Body of pancreas (tissue), 4 donors: ENCODE data around the gene SOCS3. TPM values are rescaled to one million over a fixed set of nuclear protein-coding genes. Genes with fewer than 3 reads are reported as not detected.
A peak's percentile ranks its signal among the peaks of the same experiment; 100 is the strongest.

Experiments
- ATAC-seq: fragments of 150-250 bp; one replicate; pipeline ENCODE4 v1.9.1; 2016
- DNase-seq, 4 donors: peaks; one replicate each; pipeline ENCODE4 v3.0.0-alpha.2; 2019
- H3K27ac ChIP-seq, 4 donors: fragments of 200-600 bp; sonication (generic); 1 replicate in 3 of 4; 2 replicates in 1 of 4; pipeline versions ENCODE4 v1.5.1 to v1.6.1; 2016 to 2019; ENCODE audit warnings: mild to moderate bottlenecking in 1 of 4, mixed read lengths in 1 of 4, moderate library complexity in 1 of 4
- H3K27me3 ChIP-seq, 2 donors: fragments of 200-600 bp; sonication (generic); one replicate each; pipeline ENCODE4 v1.6.0; 2016; ENCODE audit warnings: mild to moderate bottlenecking in 1 of 2
- H3K36me3 ChIP-seq, 2 donors: fragments of 200-600 bp; sonication (generic); replicated peaks in 1 of 2; 2 replicates each; pipeline ENCODE4 v1.5.1; 2016; ENCODE audit warnings: low read depth in 2 of 2; ENCODE audit not compliant: insufficient read depth in 1 of 2
- H3K4me1 ChIP-seq: fragments of 200-600 bp; sonication (generic); one replicate; pipeline ENCODE4 v1.6.0; 2016
- H3K4me3 ChIP-seq, 2 donors: fragments of 200-600 bp; sonication (generic); 1 replicate in 1 of 2; 2 replicates in 1 of 2; pipeline ENCODE4 v1.5.1; 2016 to 2019
- H3K9me3 ChIP-seq, 3 donors: fragments of 200-600 bp; sonication (generic); 1 replicate in 2 of 3; 2 replicates in 1 of 3; pipeline ENCODE4 v1.5.1; 2016
- POLR2A ChIP-seq, 3 donors: fragments of 450-650 bp; IDR thresholded peaks; one replicate each; pipeline ENCODE4 v1.6.1; 2016; ENCODE audit warnings: antibody characterized with exemption in 3 of 3, mild to moderate bottlenecking in 2 of 3
- WGBS, 2 donors: methylation state at CpG; one replicate each; pipeline ENCODE4 v1.1.5; 2017; 5-methylcytosine and 5-hydroxymethylcytosine counted together
- intact Hi-C: fragments of 100-400 bp; cut with DNase I; formaldehyde crosslinking; loops from one replicate; pipeline ENCODE4 v1.15.1; 2023
- total RNA-seq, 2 donors: library from RNA; depleted of rRNA; stranded (reverse); fragments of >200 nt; gene quantifications; one replicate each; pipeline ENCODE4 v1.1.0, GENCODE V29; 2016
- TF ChIP-seq, protein P1 (sequence below), 7 experiments: fragments of 450-650 bp in 4 of 7; fragments of 200-600 bp in 3 of 7; sonication (generic) in 3 of 7; IDR thresholded peaks; one replicate each; pipeline ENCODE4 v1.5.1; 2016 to 2019; ENCODE audit warnings: antibody characterized with exemption in 7 of 7

The SOCS3 gene
- total RNA-seq, result 10 to 100 TPM; 21.0 to 63.9 TPM

DNA sequence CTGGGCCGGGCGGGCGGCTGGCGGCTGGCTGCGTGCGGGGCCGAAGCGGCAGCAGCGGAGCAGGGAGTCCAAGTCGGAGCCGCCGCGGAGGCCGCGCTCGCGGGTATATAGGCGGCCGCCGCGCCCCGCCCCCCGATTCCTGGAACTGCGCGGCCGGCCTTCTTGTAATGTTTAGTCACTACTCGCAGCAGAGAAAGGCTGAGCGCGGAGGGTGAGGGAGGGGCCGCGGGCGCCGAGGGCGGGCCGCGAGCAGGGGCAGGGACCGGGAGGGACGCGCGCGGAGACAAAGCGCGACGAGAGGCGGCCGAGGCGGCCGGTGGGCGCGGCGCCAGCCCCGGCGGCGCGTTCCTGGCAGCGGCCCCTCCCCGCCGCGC, at the start of gene SOCS3:
TSS of gene SOCS3 (minus strand) at position 81 of the 374 bp plus-strand sequence. CDS start 982 bp downstream, outside the sequence.
- Histone ChIP-seq H3K27me3 (peaks cover 0 to 6% of the 10 kb centered on the region in 2 donors), H3K27ac (peak within 1 kb of the TSS; percentile 65 to 96 (median 86)), H3K36me3 (no peaks in the 10 kb centered on the region), H3K4me3 (peak within 1 kb of the TSS in 1 of 2 donors; percentile 51), H3K9me3 (no peaks in the 10 kb centered on the region), H3K4me1 (peaks cover 52% of the 10 kb centered on the region)
- 0 to 1% methylated on average over 17 to 52 of the region's 59 CpGs for WGBS, 2 donors
- peak; percentile 92 to 96 (median 94) for DNase-seq
- TF ChIP-seq POLR2A (IDR thresholded peaks at IDR 0.05), result peak; percentile 86 to 97 (median 90)
- TF ChIP-seq, protein P1, sequence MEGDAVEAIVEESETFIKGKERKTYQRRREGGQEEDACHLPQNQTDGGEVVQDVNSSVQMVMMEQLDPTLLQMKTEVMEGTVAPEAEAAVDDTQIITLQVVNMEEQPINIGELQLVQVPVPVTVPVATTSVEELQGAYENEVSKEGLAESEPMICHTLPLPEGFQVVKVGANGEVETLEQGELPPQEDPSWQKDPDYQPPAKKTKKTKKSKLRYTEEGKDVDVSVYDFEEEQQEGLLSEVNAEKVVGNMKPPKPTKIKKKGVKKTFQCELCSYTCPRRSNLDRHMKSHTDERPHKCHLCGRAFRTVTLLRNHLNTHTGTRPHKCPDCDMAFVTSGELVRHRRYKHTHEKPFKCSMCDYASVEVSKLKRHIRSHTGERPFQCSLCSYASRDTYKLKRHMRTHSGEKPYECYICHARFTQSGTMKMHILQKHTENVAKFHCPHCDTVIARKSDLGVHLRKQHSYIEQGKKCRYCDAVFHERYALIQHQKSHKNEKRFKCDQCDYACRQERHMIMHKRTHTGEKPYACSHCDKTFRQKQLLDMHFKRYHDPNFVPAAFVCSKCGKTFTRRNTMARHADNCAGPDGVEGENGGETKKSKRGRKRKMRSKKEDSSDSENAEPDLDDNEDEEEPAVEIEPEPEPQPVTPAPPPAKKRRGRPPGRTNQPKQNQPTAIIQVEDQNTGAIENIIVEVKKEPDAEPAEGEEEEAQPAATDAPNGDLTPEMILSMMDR (IDR thresholded peaks at IDR 0.05), result no peak
- ATAC-seq, result peak; percentile 89
- intact Hi-C loops, result no loop called here

- peak; percentile 74 for ATAC-seq
- WGBS, 2 donors, result 30 to 37% methylated on average over 11 to 12 of the region's 12 CpGs
- Histone ChIP-seq H3K9me3 (no peaks in the 10 kb centered on the region), H3K36me3 (peaks cover 0 to 2% of the 10 kb centered on the region in 2 donors), H3K27me3 (no peaks in the 10 kb centered on the region), H3K27ac (peak overlapping the region; percentile 10 to 45 (median 37)), H3K4me3 (no peak overlapping the region), H3K4me1 (peaks cover 24% of the 10 kb centered on the region)
- DNase-seq, result peak; percentile 70 to 86 (median 84)
- no peak for TF ChIP-seq POLR2A (IDR thresholded peaks at IDR 0.05)
- TF ChIP-seq, protein P1 (IDR thresholded peaks at IDR 0.05), result no peak
- intact Hi-C loops, result no loop called here
Measured at GRCh38 chr17:78409191-78409928, 49.5 kb upstream of the SOCS3 start.

DNA sequence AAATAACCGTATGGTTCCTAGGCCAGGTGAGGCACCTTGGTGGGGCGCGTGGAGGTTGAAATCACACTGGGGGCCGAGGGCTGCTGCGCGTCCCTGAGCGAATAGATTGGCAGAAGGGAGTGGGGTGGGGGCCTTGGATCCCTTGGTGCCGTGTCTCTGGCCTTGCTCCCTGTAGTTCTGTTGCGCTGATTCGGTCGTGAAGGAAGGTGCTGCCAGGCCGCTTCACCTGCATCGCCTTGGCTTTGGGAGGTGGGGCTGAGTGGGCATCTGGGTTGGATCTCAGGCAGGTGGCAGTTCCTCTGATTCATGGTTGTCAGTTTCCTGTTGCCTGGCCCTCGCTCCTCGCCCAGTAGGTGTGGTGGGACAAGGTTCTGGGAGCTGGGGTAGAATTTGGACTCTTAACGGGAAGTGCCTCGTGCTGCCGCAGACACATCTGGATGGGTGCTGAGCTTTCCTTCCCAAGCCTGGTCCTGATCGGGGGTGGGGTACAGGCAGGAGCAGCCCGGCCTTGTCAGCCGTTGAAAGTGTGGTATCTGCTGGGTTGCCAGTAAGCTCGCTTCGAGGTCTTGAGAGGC, 48.7 kb upstream of the SOCS3 start:
- TF ChIP-seq, protein P1 (IDR thresholded peaks at IDR 0.05), result no peak
- no peak for TF ChIP-seq POLR2A (IDR thresholded peaks at IDR 0.05)
- 69 to 94% methylated on average over 5 to 23 of the region's 23 CpGs for WGBS, 2 donors
- Histone ChIP-seq H3K4me1 (peaks cover 24% of the 10 kb centered on the region), H3K27me3 (no peaks in the 10 kb centered on the region), H3K27ac (peak overlapping the region in 3 of 4 donors; percentile 30 to 45 (median 44)), H3K36me3 (peaks cover 3 to 7% of the 10 kb centered on the region in 2 donors), H3K4me3 (no peak overlapping the region), H3K9me3 (no peaks in the 10 kb centered on the region)
- DNase-seq, result no peak
- intact Hi-C loops, result no loop called here
- no peak for ATAC-seq

DNA sequence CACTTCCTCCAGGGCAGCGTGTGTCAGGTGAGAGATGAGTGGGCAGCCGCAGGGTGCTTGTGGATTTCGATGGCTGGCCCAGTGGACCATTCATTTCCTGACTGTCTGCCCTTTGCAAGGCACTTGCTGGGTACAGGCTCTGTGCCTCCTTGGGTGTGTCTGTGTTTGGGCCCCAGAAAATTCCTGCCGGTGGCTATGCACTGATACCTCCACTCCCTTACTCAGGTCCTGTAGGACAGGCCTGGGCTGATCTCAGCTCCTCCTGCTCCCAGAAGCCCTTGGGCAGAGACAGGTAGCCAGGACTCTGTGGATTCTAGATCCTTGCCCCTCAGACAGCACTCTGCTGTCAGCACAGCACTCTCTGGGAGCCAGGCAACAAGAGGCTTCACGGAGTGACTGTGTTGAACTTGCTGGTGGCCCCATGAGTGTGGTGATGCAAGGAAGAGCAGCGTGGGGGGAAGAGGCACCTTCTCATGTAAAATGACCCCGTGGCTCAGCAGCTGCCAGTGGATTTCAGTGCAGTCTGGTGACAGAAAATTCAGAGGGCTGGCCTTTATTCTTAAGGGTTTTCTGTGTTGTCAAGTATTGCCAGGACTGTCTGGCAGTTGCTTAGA, 47.6 kb upstream of the SOCS3 start:
- 88 to 93% methylated on average over 4 to 7 of the region's 7 CpGs for WGBS, 2 donors
- DNase-seq, result peak in 2 of 4 donors; percentile 40 to 51
- no peak overlapping the region for H3K4me3 ChIP-seq
- TF ChIP-seq POLR2A (IDR thresholded peaks at IDR 0.05), result no peak
- TF ChIP-seq, protein P1 (IDR thresholded peaks at IDR 0.05), result no peak
- H3K27me3 ChIP-seq, result no peaks in the 10 kb centered on the region
- H3K9me3 ChIP-seq, result no peaks in the 10 kb centered on the region
- peaks cover 6 to 12% of the 10 kb centered on the region in 2 donors for H3K36me3 ChIP-seq
- intact Hi-C loops, result no loop called here
- H3K4me1 ChIP-seq, result peaks cover 24% of the 10 kb centered on the region
- ATAC-seq, result no peak
- H3K27ac ChIP-seq, result no peak overlapping the region
